Measurements from ENCODE around the gene GEN1.
A peak's percentile ranks its signal among the peaks of the same experiment; 100 is the strongest.
"Not testable (repeated sequence)": the region's sequence is repeated elsewhere in the genome, so short reads cannot be mapped to it uniquely, and the experiment has no call there.

GEN1 gene

GRCh38 chr2:17798338-17798737 is 44.4 kb downstream of the GEN1 start:
- no peak for DNase-seq

GRCh38 chr2:17799301-17800120 is 45.6 kb downstream of the GEN1 start:
- DNase-seq: no peak

- DNase-seq: peak; percentile 19
Measured at GRCh38 chr2:17800219-17800618, 46.3 kb downstream of the GEN1 start.

- no peak for DNase-seq
Measured at GRCh38 chr2:17800693-17801458, 46.9 kb downstream of the GEN1 start.

GRCh38 chr2:17803497-17803896 is 49.6 kb downstream of the GEN1 start:
- DNase-seq: no peak

GRCh38 chr2:17804358-17804757 is 50.4 kb downstream of the GEN1 start:
- DNase-seq: no peak

GRCh38 chr2:17805166-17805565 is 51.2 kb downstream of the GEN1 start:
- no peak for DNase-seq

GRCh38 chr2:17805717-17806363 is 51.9 kb downstream of the GEN1 start:
- DNase-seq: no peak

GRCh38 chr2:17813010-17813741 is 59.2 kb downstream of the GEN1 start:
- no peak for DNase-seq

GRCh38 chr2:17813742-17814473 is 60.0 kb downstream of the GEN1 start:
- DNase-seq: no peak

- no peak for DNase-seq
Measured at GRCh38 chr2:17814601-17815000, 60.7 kb downstream of the GEN1 start.

GRCh38 chr2:17815468-17816184 is 61.7 kb downstream of the GEN1 start:
- DNase-seq: no peak

- no peak for DNase-seq
Measured at GRCh38 chr2:17816396-17817245, 62.7 kb downstream of the GEN1 start, which contains the start of gene MSGN1. Gene MSGN1, plus strand, starts transcription at chr2:17816460. Its CDS starts 59 bp downstream, at chr2:17816519.

GRCh38 chr2:17818235-17818815 is 64.4 kb downstream of the GEN1 start:
- DNase-seq: no peak

GRCh38 chr2:17821080-17821479 is 67.1 kb downstream of the GEN1 start:
- no peak for DNase-seq

GRCh38 chr2:17821535-17822444 is 67.9 kb downstream of the GEN1 start:
- peak; percentile 61 for DNase-seq

- peak; percentile 56 for DNase-seq
Measured at GRCh38 chr2:17822445-17823117, 68.6 kb downstream of the GEN1 start.

GRCh38 chr2:17823646-17824045 is 69.7 kb downstream of the GEN1 start:
- not testable (repeated sequence) for DNase-seq

All from retina (tissue), 1 donor.